Right atrium auricular region (tissue), 2 donors: ENCODE measurements around the gene STX18. TPM values are rescaled to one million over a fixed set of nuclear protein-coding genes. Genes with fewer than 3 reads are reported as not detected.

Experiments used
- DNase-seq: peaks from one replicate; pipeline ENCODE4 v3.0.0-alpha.2; 2019; ENCODE audit warnings: low spot score
- H3K27ac ChIP-seq, 2 donors: fragments of 200-600 bp; sonication (generic); 1 replicate in 1 of 2; 2 replicates in 1 of 2; pipeline ENCODE4 v1.5.1; 2016 to 2019
- H3K27me3 ChIP-seq, 2 donors: fragments of 200-600 bp; sonication (generic); one replicate each; pipeline versions ENCODE4 v1.5.1 to v1.6.0; 2017 to 2019
- H3K36me3 ChIP-seq: fragments of 200-600 bp; sonication (generic); one replicate; pipeline ENCODE4 v1.5.1; 2016
- H3K4me1 ChIP-seq, 2 donors: fragments of 200-600 bp; sonication (generic); one replicate each; pipeline versions ENCODE4 v1.5.1 to v1.6.0; 2017 to 2019
- H3K4me3 ChIP-seq, 2 donors: fragments of 200-600 bp; sonication (generic); 1 replicate in 1 of 2; 2 replicates in 1 of 2; pipeline ENCODE4 v1.5.1; 2017 to 2019; ENCODE audit warnings: mild to moderate bottlenecking in 1 of 2, moderate library complexity in 1 of 2
- H3K9me3 ChIP-seq, 2 donors: fragments of 200-600 bp; sonication (generic); one replicate each; pipeline ENCODE4 v1.5.1; 2019
- CTCF ChIP-seq, 2 donors: fragments of 200-600 bp; sonication (generic); IDR thresholded peaks; one replicate each; pipeline ENCODE4 v1.5.1; 2019; ENCODE audit warnings: antibody characterized with exemption in 2 of 2
- total RNA-seq, 2 donors: library from RNA; depleted of rRNA; stranded (reverse); fragments of >200 nt; gene quantifications; one replicate each; pipeline ENCODE4 v1.1.0, GENCODE V29; 2016

The STX18 gene
- total RNA-seq, 2 donors from 2014 or later = 8.8 to 10.8 TPM

DNA sequence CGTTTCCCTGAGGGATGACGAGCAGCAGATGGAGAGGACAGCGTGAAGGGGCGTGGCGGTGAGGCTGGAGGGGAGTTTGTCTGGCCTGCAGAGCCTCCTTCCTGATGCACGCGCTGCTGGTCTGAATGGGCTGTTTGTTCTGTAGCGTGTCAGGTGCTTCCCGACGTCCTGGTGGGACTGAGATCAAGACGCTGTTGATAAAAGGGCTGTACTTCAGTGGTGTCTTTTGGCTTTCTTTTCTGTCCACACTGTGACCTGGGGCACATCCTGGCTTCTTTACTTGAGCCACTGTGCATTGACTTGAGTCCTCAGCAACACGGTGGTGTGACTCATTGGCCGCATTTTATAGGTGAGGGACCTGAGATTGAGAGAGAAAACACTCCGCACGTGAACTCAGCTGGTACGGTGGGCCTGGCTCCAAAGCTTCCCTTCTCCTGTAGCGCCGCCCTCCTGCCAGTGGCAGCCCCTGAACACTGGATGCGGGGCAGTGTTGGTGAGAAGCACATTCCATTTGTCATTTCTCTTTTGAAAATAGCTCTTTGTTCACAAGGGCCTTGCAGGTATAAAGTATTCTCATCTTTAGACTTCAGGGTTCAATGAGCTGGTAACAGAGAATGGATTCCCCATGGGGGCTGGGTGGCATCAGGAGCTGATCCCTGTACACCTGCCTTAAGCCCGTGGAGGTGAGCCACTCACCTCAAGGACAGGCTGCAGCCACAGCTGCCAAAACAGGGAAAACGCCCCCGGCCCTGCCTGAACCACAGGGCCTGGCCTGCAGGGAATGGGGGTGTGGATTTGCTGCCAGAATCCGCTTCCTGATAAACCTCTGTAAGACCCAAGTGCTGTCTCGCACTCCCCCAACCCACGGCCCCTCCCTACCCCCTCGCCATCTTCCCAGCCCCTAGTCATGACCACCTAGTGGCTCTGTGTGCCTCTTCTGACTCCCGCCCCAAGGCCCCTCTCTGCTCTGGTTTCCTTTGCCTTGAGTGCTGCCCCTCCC lies 125.7 kb downstream of the STX18 start:
- no peaks in the 10 kb centered on the region for H3K27me3 ChIP-seq
- no peak overlapping the region for H3K4me3 ChIP-seq
- peaks cover 24% of the 10 kb centered on the region for H3K36me3 ChIP-seq
- H3K9me3 ChIP-seq = no peaks in the 10 kb centered on the region
- no peak for DNase-seq
- H3K4me1 ChIP-seq = no peaks in the 10 kb centered on the region
- no peak for TF ChIP-seq CTCF (IDR thresholded peaks at IDR 0.05)
- no peak overlapping the region for H3K27ac ChIP-seq

GRCh38 chr4:4415107-4415805 lies 126.6 kb downstream of the STX18 start:
- no peak for DNase-seq
- no peak for TF ChIP-seq CTCF (IDR thresholded peaks at IDR 0.05)
- no peak overlapping the region for H3K27ac ChIP-seq
- H3K27me3 ChIP-seq = no peaks in the 10 kb centered on the region
- no peak overlapping the region for H3K4me3 ChIP-seq
- no peaks in the 10 kb centered on the region for H3K4me1 ChIP-seq
- H3K9me3 ChIP-seq = no peaks in the 10 kb centered on the region
- H3K36me3 ChIP-seq = peaks cover 19% of the 10 kb centered on the region

DNA sequence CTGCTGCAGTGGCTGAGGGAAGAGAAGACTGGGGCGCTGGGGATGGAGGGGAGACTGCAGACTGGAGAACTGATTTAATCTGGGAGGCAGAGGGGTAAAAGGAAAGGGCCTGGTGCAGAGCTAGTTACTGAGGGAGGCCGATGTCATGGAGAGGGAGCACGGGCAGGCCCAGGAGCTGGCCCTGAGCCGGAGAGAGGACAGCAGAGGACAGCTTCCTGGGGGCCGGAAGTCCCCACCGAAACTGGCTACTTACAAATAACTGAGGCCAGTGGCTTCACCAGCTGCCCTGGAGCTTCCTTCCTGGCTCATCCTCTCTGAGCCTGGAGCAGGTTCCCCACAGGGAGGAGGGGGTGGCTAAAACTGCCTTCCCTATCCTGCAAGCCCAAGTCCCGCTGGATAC lies 128.0 kb downstream of the STX18 start:
- Histone ChIP-seq H3K4me1 (no peaks in the 10 kb centered on the region), H3K4me3 (no peak overlapping the region), H3K36me3 (peaks cover 4% of the 10 kb centered on the region), H3K9me3 (no peaks in the 10 kb centered on the region), H3K27ac (no peak overlapping the region), H3K27me3 (no peaks in the 10 kb centered on the region)
- TF ChIP-seq CTCF (IDR thresholded peaks at IDR 0.05) = no peak
- DNase-seq = no peak

GRCh38 chr4:4413373-4413725 lies 128.5 kb downstream of the STX18 start:
- Histone ChIP-seq H3K27ac (no peak overlapping the region), H3K36me3 (no peaks in the 10 kb centered on the region), H3K4me1 (no peaks in the 10 kb centered on the region), H3K9me3 (no peaks in the 10 kb centered on the region), H3K4me3 (no peak overlapping the region), H3K27me3 (no peaks in the 10 kb centered on the region)
- no peak for TF ChIP-seq CTCF (IDR thresholded peaks at IDR 0.05)
- no peak for DNase-seq

GRCh38 chr4:4412641-4413372 lies 129.0 kb downstream of the STX18 start:
- no peaks in the 10 kb centered on the region for H3K9me3 ChIP-seq
- no peak overlapping the region for H3K27ac ChIP-seq
- TF ChIP-seq CTCF (IDR thresholded peaks at IDR 0.05) = no peak
- no peak for DNase-seq
- H3K27me3 ChIP-seq = no peaks in the 10 kb centered on the region
- no peaks in the 10 kb centered on the region for H3K36me3 ChIP-seq
- no peak overlapping the region for H3K4me3 ChIP-seq
- no peaks in the 10 kb centered on the region for H3K4me1 ChIP-seq
